A673 (cell line): ENCODE data around the gene DEFB114. TPM values are rescaled to one million over a fixed set of nuclear protein-coding genes. Genes with fewer than 3 reads are reported as not detected.

Experiments
- BruUV-seq: library from RNA; stranded (reverse); fragments of 400-500 nt; replicated peaks from 2 replicates; lab custom pipeline; 2021; lab: Mats Ljungman, UMichigan
- CTCF ChIA-PET: fragments of 300-600 bp; sonication (Branson Sonifier 250); formaldehyde crosslinking; loops from one replicate; lab custom pipeline; 2022; ENCODE audit warnings: antibody characterized with exemption; lab: Charles Lee
- POLR2A ChIA-PET: fragments of 300-600 bp; sonication (Branson Sonifier 250); formaldehyde crosslinking; loops from one replicate; lab custom pipeline; 2022; ENCODE audit warnings: antibody characterized with exemption; ENCODE audit not compliant: low non-redundant PET; lab: Charles Lee
- DNase-seq: peaks from one replicate; pipeline ENCODE4 v3.0.0-alpha.2; 2015; ENCODE audit warnings: low spot score
- H3K27ac ChIP-seq: fragments of 200-600 bp; sonication (generic); 2 replicates; pipeline ENCODE4 v1.5.1; 2016; ENCODE audit warnings: mixed run types, low read depth, mild to moderate bottlenecking, mixed read lengths, antibody characterized with exemption, low read length; ENCODE audit not compliant: poor library complexity, severe bottlenecking
- H3K27me3 ChIP-seq: fragments of 200-600 bp; sonication (generic); replicated peaks from 2 replicates; pipeline ENCODE4 v1.6.1; 2017; ENCODE audit warnings: mixed run types, low read depth, mild to moderate bottlenecking, mixed read lengths, antibody characterized with exemption, low read length; ENCODE audit not compliant: insufficient read depth, poor library complexity
- H3K36me3 ChIP-seq: fragments of 200-600 bp; sonication (generic); 2 replicates; pipeline ENCODE4 v1.6.1; 2016; ENCODE audit warnings: mixed run types, mild to moderate bottlenecking, mixed read lengths, antibody characterized with exemption, low read length; ENCODE audit not compliant: insufficient read depth, poor library complexity, severe bottlenecking
- H3K4me1 ChIP-seq: fragments of 200-600 bp; sonication (generic); 2 replicates; pipeline ENCODE4 v1.6.1; 2017; ENCODE audit warnings: mixed run types, mild to moderate bottlenecking, mixed read lengths, antibody characterized with exemption, low read length; ENCODE audit not compliant: insufficient read depth, poor library complexity, severe bottlenecking
- H3K4me3 ChIP-seq: fragments of 200-600 bp; sonication (generic); 2 replicates; pipeline ENCODE4 v1.5.1; 2016; ENCODE audit warnings: low read depth, mixed run types, mild to moderate bottlenecking, mixed read lengths, low read length; ENCODE audit not compliant: poor library complexity, severe bottlenecking
- H3K9me3 ChIP-seq: fragments of 200-600 bp; sonication (generic); 2 replicates; pipeline ENCODE4 v1.6.1; 2016; ENCODE audit warnings: mixed run types, low read depth, mild to moderate bottlenecking, mixed read lengths, antibody characterized with exemption, low read length; ENCODE audit not compliant: poor library complexity, severe bottlenecking
- EZH2 ChIP-seq: fragments of 200-600 bp; sonication (generic); IDR thresholded peaks from 2 replicates; pipeline ENCODE4 v1.6.1; 2017; ENCODE audit warnings: borderline replicate concordance, low read depth, mild to moderate bottlenecking, mixed read lengths, antibody characterized with exemption, low read length; ENCODE audit not compliant: poor library complexity, severe bottlenecking
- intact Hi-C: fragments of 100-400 bp; cut with micrococcal nuclease; formaldehyde crosslinking; loops from one replicate; pipeline ENCODE4 v1.10.0; 2022; ENCODE audit not compliant: unreplicated experiment
- total RNA-seq: library from RNA; stranded (reverse); gene quantifications from 2 replicates; pipeline ENCODE4 v1.2.3, GENCODE V29; 2021
- TF ChIP-seq, protein P1 (sequence below): fragments of 300-800, 200-600 bp; sonication (generic); conservative IDR thresholded peaks from 2 replicates; pipeline ENCODE4 v1.5.1; 2017; ENCODE audit warnings: low read depth, mild to moderate bottlenecking, antibody characterized with exemption, low read length, moderate library complexity, mixed read lengths

The DEFB114 gene
- total RNA-seq, 1 experiment from 2014 or later: not detected

DNA sequence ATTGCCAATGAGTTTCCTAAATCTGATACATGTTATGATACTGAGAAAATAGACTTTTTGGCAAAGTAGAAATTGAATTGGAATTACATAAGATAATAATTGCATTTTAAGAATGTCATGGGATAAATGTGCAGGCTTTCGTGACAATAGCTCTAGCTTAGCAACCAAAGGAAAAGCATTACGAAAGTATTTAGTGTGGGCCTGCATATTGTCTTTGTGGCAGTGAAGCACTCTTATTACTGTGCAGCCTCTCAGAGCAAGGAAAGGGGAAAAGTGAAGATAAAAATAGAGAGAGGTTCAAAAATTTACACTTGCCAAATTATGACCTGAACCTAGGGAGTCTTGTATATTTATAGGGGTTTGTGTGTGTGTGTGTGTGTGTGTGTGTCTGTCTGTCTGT lies 18.1 kb upstream of the DEFB114 start:
- CTCF ChIA-PET: no interaction called here
- H3K36me3 ChIP-seq: no peaks in the 10 kb centered on the region
- H3K4me3 ChIP-seq: no peak overlapping the region
- no peak for TF ChIP-seq EZH2
- TF ChIP-seq, protein P1, sequence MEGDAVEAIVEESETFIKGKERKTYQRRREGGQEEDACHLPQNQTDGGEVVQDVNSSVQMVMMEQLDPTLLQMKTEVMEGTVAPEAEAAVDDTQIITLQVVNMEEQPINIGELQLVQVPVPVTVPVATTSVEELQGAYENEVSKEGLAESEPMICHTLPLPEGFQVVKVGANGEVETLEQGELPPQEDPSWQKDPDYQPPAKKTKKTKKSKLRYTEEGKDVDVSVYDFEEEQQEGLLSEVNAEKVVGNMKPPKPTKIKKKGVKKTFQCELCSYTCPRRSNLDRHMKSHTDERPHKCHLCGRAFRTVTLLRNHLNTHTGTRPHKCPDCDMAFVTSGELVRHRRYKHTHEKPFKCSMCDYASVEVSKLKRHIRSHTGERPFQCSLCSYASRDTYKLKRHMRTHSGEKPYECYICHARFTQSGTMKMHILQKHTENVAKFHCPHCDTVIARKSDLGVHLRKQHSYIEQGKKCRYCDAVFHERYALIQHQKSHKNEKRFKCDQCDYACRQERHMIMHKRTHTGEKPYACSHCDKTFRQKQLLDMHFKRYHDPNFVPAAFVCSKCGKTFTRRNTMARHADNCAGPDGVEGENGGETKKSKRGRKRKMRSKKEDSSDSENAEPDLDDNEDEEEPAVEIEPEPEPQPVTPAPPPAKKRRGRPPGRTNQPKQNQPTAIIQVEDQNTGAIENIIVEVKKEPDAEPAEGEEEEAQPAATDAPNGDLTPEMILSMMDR: no peak
- H3K27ac ChIP-seq: no peak overlapping the region
- POLR2A ChIA-PET: no interaction called here
- H3K27me3 ChIP-seq: no peaks in the 10 kb centered on the region
- no peaks in the 10 kb centered on the region for H3K4me1 ChIP-seq
- H3K9me3 ChIP-seq: no peaks in the 10 kb centered on the region
- BruUV-seq: no TSS peak
- intact Hi-C loops: no loop called here
- no peak for DNase-seq

DNA sequence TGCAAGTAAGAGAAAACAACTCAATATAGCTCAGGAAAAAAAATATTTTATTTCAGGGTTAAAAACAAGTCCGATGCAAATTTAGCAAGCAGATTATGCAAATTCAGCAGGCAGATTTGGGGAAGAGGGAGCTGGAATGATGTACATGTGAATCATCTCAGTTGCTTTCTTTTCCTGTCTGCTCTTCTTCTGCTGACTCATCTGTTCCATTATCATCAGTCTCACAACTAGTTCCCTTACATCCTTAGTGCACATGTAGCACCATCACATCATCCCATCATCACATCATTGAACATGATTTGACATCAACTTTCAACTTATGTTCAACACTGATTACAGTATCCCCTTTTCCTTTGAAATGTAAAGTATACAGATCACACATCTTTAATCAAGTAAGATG lies 16.9 kb upstream of the DEFB114 start:
- Histone ChIP-seq H3K4me3 (no peak overlapping the region), H3K27me3 (peaks cover 2% of the 10 kb centered on the region), H3K9me3 (no peaks in the 10 kb centered on the region), H3K27ac (no peak overlapping the region), H3K4me1 (no peaks in the 10 kb centered on the region), H3K36me3 (no peaks in the 10 kb centered on the region)
- TF ChIP-seq, protein P1: no peak
- TF ChIP-seq EZH2: no peak
- CTCF ChIA-PET: no interaction called here
- intact Hi-C loops: no loop called here
- BruUV-seq: no TSS peak
- DNase-seq: peak; percentile 3
- POLR2A ChIA-PET: no interaction called here

DNA sequence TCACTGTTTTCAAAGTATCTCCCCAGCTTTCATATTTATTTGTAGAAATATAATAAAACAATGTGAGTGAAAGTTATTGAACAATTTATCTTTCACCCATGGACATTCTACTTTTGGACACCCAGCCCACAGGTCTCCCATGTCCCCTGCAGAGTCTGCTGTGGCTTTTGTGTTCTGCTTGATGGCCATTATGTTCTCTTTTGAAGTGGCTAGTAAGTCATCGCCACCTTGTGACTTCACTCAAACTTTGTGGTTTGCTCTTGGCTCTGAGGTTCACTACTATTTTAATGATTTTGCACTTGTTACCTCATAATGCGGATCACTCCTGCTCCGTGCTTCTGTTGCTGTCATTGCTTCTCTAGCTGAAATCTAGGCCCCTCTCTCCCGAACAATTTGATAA lies 15.6 kb upstream of the DEFB114 start:
- H3K27ac ChIP-seq: no peak overlapping the region
- ChIA-PET POLR2A (no interaction called here), CTCF (no interaction called here)
- peaks cover 2% of the 10 kb centered on the region for H3K27me3 ChIP-seq
- intact Hi-C loops: no loop called here
- no peak for TF ChIP-seq EZH2
- TF ChIP-seq, protein P1: no peak
- no peak for DNase-seq
- no peak overlapping the region for H3K4me3 ChIP-seq
- no peaks in the 10 kb centered on the region for H3K36me3 ChIP-seq
- no peaks in the 10 kb centered on the region for H3K9me3 ChIP-seq
- no TSS peak for BruUV-seq
- H3K4me1 ChIP-seq: no peaks in the 10 kb centered on the region
